CD14-positive monocyte (primary cell): ENCODE results near the gene SMURF1. TPM values are rescaled to one million over a fixed set of nuclear protein-coding genes. Genes with fewer than 3 reads are reported as not detected.

Experiments
- DNase-seq, 3 donors: peaks; one replicate each; pipeline ENCODE4 v3.0.0-alpha.2; 2011 to 2022
- H2AFZ ChIP-seq: 2 replicates; pipeline ENCODE4 v1.6.0; 2012; ENCODE audit warnings: mild to moderate bottlenecking, low read depth, low read length, inconsistent platforms; ENCODE audit not compliant: insufficient read depth, poor library complexity, severe bottlenecking
- H3K27ac ChIP-seq, 2 donors: 1 replicate in 1 of 2; 2 replicates in 1 of 2; pipeline ENCODE4 v1.5.1; 2012 to 2013; ENCODE audit warnings: low read length in 2 of 2, control low read depth in 1 of 2, inconsistent platforms in 1 of 2, low read depth in 1 of 2, mild to moderate bottlenecking in 1 of 2
- H3K27me3 ChIP-seq, 2 donors: one replicate each; pipeline versions ENCODE4 v1.6.0 to v1.6.1; 2011 to 2013; ENCODE audit warnings: low read length in 2 of 2; ENCODE audit not compliant: control insufficient read depth in 2 of 2, insufficient read depth in 2 of 2
- H3K36me3 ChIP-seq, 2 donors: replicated peaks in 1 of 2; 1 replicate in 1 of 2; 2 replicates in 1 of 2; pipeline versions ENCODE4 v1.5.1 to v1.6.1; 2012 to 2013; ENCODE audit warnings: low read length in 2 of 2, control low read depth in 1 of 2, inconsistent platforms in 1 of 2, mild to moderate bottlenecking in 1 of 2; ENCODE audit not compliant: insufficient read depth in 2 of 2, control insufficient read depth in 1 of 2
- H3K4me1 ChIP-seq, 2 donors: 1 replicate in 1 of 2; 2 replicates in 1 of 2; pipeline versions ENCODE4 v1.5.1 to v1.6.1; 2012 to 2013; ENCODE audit warnings: low read length in 2 of 2, control low read depth in 1 of 2, inconsistent platforms in 1 of 2, mild to moderate bottlenecking in 1 of 2, moderate library complexity in 1 of 2; ENCODE audit not compliant: insufficient read depth in 2 of 2, control insufficient read depth in 1 of 2
- H3K4me2 ChIP-seq: replicated peaks from 2 replicates; pipeline ENCODE3; 2012; ENCODE audit warnings: low read length, moderate library complexity, mild to moderate bottlenecking; ENCODE audit not compliant: poor library complexity, severe bottlenecking; ENCODE audit errors: extremely low read depth
- H3K4me3 ChIP-seq, 3 experiments: fragments of 200-600 bp in 1 of 3; sonication (generic) in 1 of 3; replicated peaks in 1 of 3; 1 replicate in 2 of 3; 2 replicates in 1 of 3; pipeline ENCODE4 v1.5.1; 2011 to 2013; ENCODE audit warnings: low read length in 3 of 3, mild to moderate bottlenecking in 3 of 3, control low read depth in 2 of 3, low read depth in 2 of 3, inconsistent platforms in 1 of 3, moderate library complexity in 1 of 3
- H3K79me2 ChIP-seq: 2 replicates; pipeline ENCODE4 v1.6.0; 2012; ENCODE audit warnings: mild to moderate bottlenecking, control low read depth, inconsistent platforms, low read length, moderate library complexity; ENCODE audit not compliant: insufficient read depth
- H3K9ac ChIP-seq: 2 replicates; pipeline ENCODE4 v1.6.0; 2017; ENCODE audit warnings: low read length, mild to moderate bottlenecking; ENCODE audit not compliant: insufficient read depth, poor library complexity, severe bottlenecking
- H3K9me3 ChIP-seq, 2 donors: replicated peaks in 1 of 2; 1 replicate in 1 of 2; 2 replicates in 1 of 2; pipeline versions ENCODE4 v1.5.1 to v1.6.1; 2012 to 2013; ENCODE audit warnings: low read length in 2 of 2, control low read depth in 1 of 2; ENCODE audit not compliant: control insufficient read depth in 1 of 2, insufficient read depth in 1 of 2
- H4K20me1 ChIP-seq: 2 replicates; pipeline ENCODE4 v1.6.0; 2012; ENCODE audit warnings: mild to moderate bottlenecking, low read length, control low read depth, moderate library complexity; ENCODE audit not compliant: insufficient read depth
- H3K27ac Mint-ChIP-seq, 7 donors: one replicate each; pipeline ENCODE4 v1.8.0; 2020; ENCODE audit warnings: mild to moderate bottlenecking in 7 of 7, mixed read lengths in 7 of 7, moderate library complexity in 6 of 7, inconsistent platforms in 2 of 7
- H3K27me3 Mint-ChIP-seq, 3 donors: one replicate each; pipeline ENCODE4 v1.8.0; 2021 to 2022; ENCODE audit warnings: low read depth in 3 of 3, mild to moderate bottlenecking in 3 of 3, mixed read lengths in 3 of 3, moderate library complexity in 3 of 3, inconsistent platforms in 1 of 3
- H3K36me3 Mint-ChIP-seq, 2 donors: one replicate each; pipeline ENCODE4 v1.8.0; 2020; ENCODE audit warnings: mixed read lengths in 2 of 2, inconsistent platforms in 1 of 2, mild to moderate bottlenecking in 1 of 2
- H3K4me1 Mint-ChIP-seq: one replicate; pipeline ENCODE4 v1.8.0; 2020; ENCODE audit warnings: mild to moderate bottlenecking, mixed read lengths
- H3K4me3 Mint-ChIP-seq, 2 donors: one replicate each; pipeline ENCODE4 v1.8.0; 2020; ENCODE audit warnings: mild to moderate bottlenecking in 2 of 2, mixed read lengths in 2 of 2, moderate library complexity in 1 of 2
- H3K9me3 Mint-ChIP-seq, 7 donors: one replicate each; pipeline ENCODE4 v1.8.0; 2020 to 2022; ENCODE audit warnings: mixed read lengths in 7 of 7, mild to moderate bottlenecking in 6 of 7, moderate library complexity in 6 of 7, inconsistent platforms in 2 of 7
- WGBS: methylation state at CpG from one replicate; pipeline ENCODE4 v1.1.5; 2013; ENCODE audit warnings: missing lambda C conversion rate; ENCODE audit not compliant: insufficient coverage; 5-methylcytosine and 5-hydroxymethylcytosine counted together
- intact Hi-C, 2 donors: fragments of 100-400 bp; cut with micrococcal nuclease; formaldehyde crosslinking; loops; one replicate each; pipeline versions ENCODE4 v1.15.0 to v1.15.1; 2023
- polyA plus RNA-seq, 3 donors: library from polyadenylated mRNA; depleted of rRNA in 1 of 3; unstranded in 2 of 3; stranded (reverse) in 1 of 3; fragments of 300-500 nt in 2 of 3; fragments of >200 nt in 1 of 3; fragmentation: Illumina TruSeq in 2 of 3; gene quantifications; 1 replicate in 2 of 3; 2 replicates in 1 of 3; pipeline ENCODE4 v1.2.3, GENCODE V29; 2012 to 2021
- TF ChIP-seq, protein P1 (sequence below): fragments of 200-600 bp; IDR thresholded peaks from one replicate; pipeline ENCODE4 v1.8.0; 2022; ENCODE audit warnings: antibody characterized with exemption, mild to moderate bottlenecking

The SMURF1 gene
- polyA plus RNA-seq, 3 donors = 0.48 to 15.8 (median 1.6) TPM

DNA sequence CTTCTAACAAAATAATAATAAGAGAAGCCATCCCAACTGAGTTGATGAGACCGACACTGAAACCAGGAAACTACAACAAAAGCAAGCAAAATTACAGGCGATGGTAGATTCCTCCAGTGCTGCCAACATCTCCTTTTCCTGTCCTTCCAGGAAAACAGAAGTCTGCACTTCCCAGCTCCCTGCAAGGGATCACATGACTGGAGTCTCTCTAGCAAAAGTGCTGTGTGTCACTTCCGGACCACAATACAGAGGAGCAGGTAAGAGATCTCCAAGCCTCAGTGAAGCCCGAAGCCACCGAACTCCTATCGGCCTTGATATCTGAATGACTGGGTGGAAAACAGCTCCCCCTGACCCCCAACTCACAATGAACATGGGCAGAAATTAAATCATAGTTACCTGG, 63.2 kb downstream of the SMURF1 start:
- TF ChIP-seq, protein P1, sequence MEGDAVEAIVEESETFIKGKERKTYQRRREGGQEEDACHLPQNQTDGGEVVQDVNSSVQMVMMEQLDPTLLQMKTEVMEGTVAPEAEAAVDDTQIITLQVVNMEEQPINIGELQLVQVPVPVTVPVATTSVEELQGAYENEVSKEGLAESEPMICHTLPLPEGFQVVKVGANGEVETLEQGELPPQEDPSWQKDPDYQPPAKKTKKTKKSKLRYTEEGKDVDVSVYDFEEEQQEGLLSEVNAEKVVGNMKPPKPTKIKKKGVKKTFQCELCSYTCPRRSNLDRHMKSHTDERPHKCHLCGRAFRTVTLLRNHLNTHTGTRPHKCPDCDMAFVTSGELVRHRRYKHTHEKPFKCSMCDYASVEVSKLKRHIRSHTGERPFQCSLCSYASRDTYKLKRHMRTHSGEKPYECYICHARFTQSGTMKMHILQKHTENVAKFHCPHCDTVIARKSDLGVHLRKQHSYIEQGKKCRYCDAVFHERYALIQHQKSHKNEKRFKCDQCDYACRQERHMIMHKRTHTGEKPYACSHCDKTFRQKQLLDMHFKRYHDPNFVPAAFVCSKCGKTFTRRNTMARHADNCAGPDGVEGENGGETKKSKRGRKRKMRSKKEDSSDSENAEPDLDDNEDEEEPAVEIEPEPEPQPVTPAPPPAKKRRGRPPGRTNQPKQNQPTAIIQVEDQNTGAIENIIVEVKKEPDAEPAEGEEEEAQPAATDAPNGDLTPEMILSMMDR = no peak
- intact Hi-C loops = no loop called here
- Mint-ChIP-seq H3K27ac (peak overlapping the region in 5 of 7 donors; percentile 25 to 91 (median 60)), H3K9me3 (peaks cover 1 to 8% (median 3%) of the 10 kb centered on the region in 7 donors), H3K27me3 (peaks cover 0 to 2% (median 0%) of the 10 kb centered on the region in 3 donors), H3K36me3 (peaks cover 20 to 27% of the 10 kb centered on the region in 2 donors), H3K4me1 (peaks cover 52% of the 10 kb centered on the region), H3K4me3 (no peak overlapping the region)
- peaks cover 0 to 4% of the 10 kb centered on the region in 2 donors for H3K9me3 ChIP-seq
- peaks cover 0 to 13% of the 10 kb centered on the region in 2 donors for H3K36me3 ChIP-seq
- 100% methylated on average over 2 of the region's 6 CpGs for WGBS
- no peak for DNase-seq
- H3K9ac ChIP-seq = no peak overlapping the region
- H3K4me1 ChIP-seq = peaks cover 24 to 27% of the 10 kb centered on the region in 2 donors
- H4K20me1 ChIP-seq = peaks cover 91% of the 10 kb centered on the region
- peak overlapping the region in 1 of 2 donors; percentile 32 for H3K27ac ChIP-seq
- H3K27me3 ChIP-seq = no peaks in the 10 kb centered on the region
- H3K79me2 ChIP-seq = peaks cover 71% of the 10 kb centered on the region
- H2AFZ ChIP-seq = no peak overlapping the region
- H3K4me2 ChIP-seq = no peak overlapping the region
- no peak overlapping the region for H3K4me3 ChIP-seq

DNA sequence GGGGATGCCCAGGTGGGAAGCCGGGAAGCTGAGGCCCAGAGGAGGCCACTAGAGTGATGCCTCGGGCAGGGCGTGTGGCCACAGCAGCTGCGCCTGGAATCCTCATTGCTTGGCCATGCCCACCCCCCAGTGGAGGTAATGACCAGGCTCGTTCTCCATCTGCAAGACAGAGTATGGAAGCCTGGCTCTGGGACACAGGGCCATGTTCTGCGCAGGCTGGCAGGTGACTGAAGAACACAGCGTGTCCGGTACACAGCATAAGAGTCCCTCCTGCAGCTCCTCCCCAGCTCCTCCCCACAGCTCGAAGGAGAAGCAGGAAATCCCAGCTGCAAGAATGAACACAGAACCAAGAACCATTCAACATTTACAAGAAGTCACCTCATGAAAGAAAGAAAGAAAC, 64.8 kb downstream of the SMURF1 start:
- Histone ChIP-seq H3K27ac (no peak overlapping the region), H3K27me3 (no peaks in the 10 kb centered on the region), H3K36me3 (peaks cover 0 to 13% of the 10 kb centered on the region in 2 donors), H3K9me3 (no peaks in the 10 kb centered on the region), H3K9ac (no peak overlapping the region), H3K4me3 (no peak overlapping the region), H3K4me1 (peaks cover 24 to 27% of the 10 kb centered on the region in 2 donors), H3K4me2 (no peak overlapping the region), H2AFZ (no peak overlapping the region), H3K79me2 (peaks cover 72% of the 10 kb centered on the region), H4K20me1 (peaks cover 94% of the 10 kb centered on the region)
- Mint-ChIP-seq H3K27ac (peak overlapping the region in 3 of 7 donors; percentile 11 to 35 (median 31)), H3K27me3 (peaks cover 0 to 2% (median 0%) of the 10 kb centered on the region in 3 donors), H3K9me3 (no peaks in the 10 kb centered on the region), H3K36me3 (peaks cover 19 to 20% of the 10 kb centered on the region in 2 donors), H3K4me3 (no peak overlapping the region), H3K4me1 (peaks cover 47% of the 10 kb centered on the region)
- no peak for DNase-seq
- intact Hi-C loops = no loop called here
- 45% methylated on average over 9 of the region's 9 CpGs for WGBS
- TF ChIP-seq, protein P1 = no peak
